ENCODE results near the gene ZDHHC11B. TPM values are rescaled to one million over a fixed set of nuclear protein-coding genes. Genes with fewer than 3 reads are reported as not detected.

Gene ZDHHC11B
- total and polyA plus RNA-seq, 2 of the 13 experiments (the other 11 are each of a cell fraction or from before 2014, with no cell fraction given), result 0.11 to 0.12 TPM

- TF ChIP-seq ZNF501 (CRISPR knock-in tag; IDR thresholded peaks at IDR 0.05) (peak; percentile 13; the same call in 1 of the 2 replicates), ZNF691 (CRISPR knock-in tag; IDR thresholded peaks at IDR 0.05; ENCODE audit: borderline replicate concordance, low read depth) (no peak; the same call in 1 of the 2 replicates), RXRB (CRISPR knock-in tag; IDR thresholded peaks at IDR 0.05; ENCODE audit: borderline replicate concordance) (peak; percentile 58; the same call in 1 of the 2 replicates), ZNF503 (CRISPR knock-in tag; IDR thresholded peaks at IDR 0.05) (no peak), BHLHE40 (IDR thresholded peaks at IDR 0.05; ENCODE audit: low read length) (peak; percentile 95), RFX1 (IDR thresholded peaks at IDR 0.05) (peak; percentile 92), NRL (CRISPR knock-in tag; IDR thresholded peaks at IDR 0.05; ENCODE audit: borderline replicate concordance) (0 out of 2 replicates have a peak, but pooled peaks have one; percentile 32), ATF5 (CRISPR knock-in tag; IDR thresholded peaks at IDR 0.05; ENCODE audit: low read depth) (no peak), PPARG (CRISPR knock-in tag; conservative IDR thresholded peaks at IDR 0.05) (0 out of 2 replicates have a peak, but pooled peaks have one; percentile 50), ZNF580 (CRISPR knock-in tag; IDR thresholded peaks at IDR 0.05; ENCODE audit: borderline replicate concordance, low read depth) (no peak), ZNF205 (CRISPR knock-in tag; IDR thresholded peaks at IDR 0.05) (0 out of 2 replicates have a peak, but pooled peaks have one; percentile 27), NFKB2 (CRISPR knock-in tag; IDR thresholded peaks at IDR 0.05; ENCODE audit: borderline replicate concordance) (peak; percentile 46; the same call in 1 of the 2 replicates), KIAA2018 (CRISPR knock-in tag; IDR thresholded peaks at IDR 0.05; ENCODE audit: borderline replicate concordance) (0 out of 2 replicates have a peak, but pooled peaks have one; percentile 35), TBX2 (CRISPR knock-in tag; IDR thresholded peaks at IDR 0.05; ENCODE audit: borderline replicate concordance) (peak; percentile 52; the same call in 1 of the 2 replicates), FOXK1 (CRISPR knock-in tag; IDR thresholded peaks at IDR 0.05; ENCODE audit: borderline replicate concordance, low read depth) (peak; percentile 48), RFX5 (IDR thresholded peaks at IDR 0.05; ENCODE audit: low read depth, low read length) (peak; percentile 65; the same call in 1 of the 2 replicates)
Measured at GRCh38 chr5:759111-759751, 25.3 kb downstream of the ZDHHC11B start (continued).
